ENCODE data around the gene TRMT61B.

The TRMT61B gene

DNA sequence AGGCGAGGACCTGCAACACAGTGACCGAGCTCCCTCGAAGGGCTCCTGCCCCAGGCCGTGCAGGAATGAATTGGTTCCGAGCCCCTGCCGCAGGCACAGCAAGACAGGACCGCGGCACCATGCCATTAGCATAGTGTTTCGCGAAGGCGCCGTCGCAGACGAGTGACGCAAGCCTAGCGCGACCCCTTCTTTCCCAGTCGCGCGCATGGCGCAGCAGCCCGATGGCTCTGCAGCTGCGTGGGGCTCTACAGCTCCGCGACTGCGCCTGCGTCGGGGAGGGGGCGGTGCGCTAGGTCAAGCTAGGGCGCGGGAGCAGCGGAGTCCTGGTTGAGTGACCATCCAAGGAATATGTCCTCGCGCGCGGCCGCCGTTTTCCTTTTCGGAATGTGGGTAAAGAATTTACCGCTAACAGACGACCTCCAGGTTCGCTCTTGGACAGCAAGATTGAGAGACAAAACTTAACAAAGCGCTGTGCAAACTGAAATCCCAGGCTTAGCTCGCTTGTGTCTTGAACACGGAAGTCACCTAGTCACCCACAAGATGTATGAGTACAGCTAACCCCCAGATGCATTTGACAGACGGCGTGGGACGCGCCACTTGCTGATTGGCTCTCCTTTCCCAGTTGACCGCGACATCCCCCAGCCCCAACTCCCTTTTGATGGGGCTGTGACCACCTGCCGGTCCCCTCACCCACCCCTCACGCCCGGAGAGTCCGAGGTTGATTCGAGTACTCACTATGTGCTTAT is at the start of gene TRMT61B:
Gene TRMT61B, minus strand, starts transcription at position 164 of the 746 bp plus-strand sequence. Its CDS starts 32 bp downstream, at position 132.
- peak; percentile 76 to 86 for DNase-seq (ENCODE audit: low read depth in 2 of 2)

DNA sequence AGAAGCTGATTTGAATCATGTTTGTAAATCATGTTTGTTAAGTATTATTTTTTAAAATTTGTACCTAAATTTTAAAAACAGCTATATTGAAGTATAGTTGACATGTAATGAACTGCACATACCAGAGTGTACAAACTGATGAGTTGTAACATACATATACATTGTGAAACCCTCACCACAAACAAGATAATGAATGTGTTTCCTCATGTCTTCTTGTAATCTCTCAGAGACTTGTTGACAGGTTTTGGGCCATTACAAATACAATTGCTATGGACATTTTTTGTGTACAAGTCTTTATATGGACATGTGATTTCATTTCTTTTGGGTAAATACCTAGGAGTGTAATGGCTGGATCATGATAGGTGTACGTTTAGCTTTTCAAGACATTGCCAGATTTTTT is 45.8 kb upstream of the TRMT61B start:
- DNase-seq (ENCODE audit: low read depth in 2 of 2), result peak; percentile 29 to 41

DNA sequence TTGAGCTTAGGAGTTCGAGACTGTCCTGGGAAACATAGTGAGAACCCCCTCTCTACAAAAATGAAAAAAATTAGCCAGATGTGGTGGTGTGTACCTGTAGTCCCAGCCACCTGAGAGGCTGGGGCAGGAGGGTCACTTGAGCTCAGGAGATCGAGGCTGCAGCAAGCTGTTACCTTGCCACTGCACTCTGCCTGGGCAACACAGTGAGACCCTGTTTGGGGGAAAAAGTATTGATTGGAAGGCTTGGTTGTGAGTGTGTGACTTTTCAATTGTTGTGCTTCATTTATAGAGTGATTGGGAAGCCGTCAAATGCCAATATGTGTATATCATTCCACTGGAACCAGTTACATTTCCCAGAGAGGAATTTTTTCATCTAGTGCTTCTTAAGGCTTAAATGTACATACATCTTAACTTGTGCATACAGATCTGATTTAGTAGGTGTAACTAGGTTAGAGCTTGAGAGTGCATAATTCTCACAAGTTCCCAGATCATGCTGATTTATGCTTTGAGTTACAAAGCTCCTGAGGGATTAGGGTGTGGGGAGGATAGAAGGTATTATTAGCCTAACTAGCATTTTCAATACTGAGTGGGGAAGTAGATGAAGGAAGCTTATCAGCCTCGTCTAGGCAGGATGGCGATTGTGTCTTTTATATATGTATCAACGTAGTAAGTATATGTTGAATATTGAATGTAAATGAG is 39.7 kb upstream of the TRMT61B start:
- DNase-seq (ENCODE audit: low read depth in 2 of 2), result no peak

DNA sequence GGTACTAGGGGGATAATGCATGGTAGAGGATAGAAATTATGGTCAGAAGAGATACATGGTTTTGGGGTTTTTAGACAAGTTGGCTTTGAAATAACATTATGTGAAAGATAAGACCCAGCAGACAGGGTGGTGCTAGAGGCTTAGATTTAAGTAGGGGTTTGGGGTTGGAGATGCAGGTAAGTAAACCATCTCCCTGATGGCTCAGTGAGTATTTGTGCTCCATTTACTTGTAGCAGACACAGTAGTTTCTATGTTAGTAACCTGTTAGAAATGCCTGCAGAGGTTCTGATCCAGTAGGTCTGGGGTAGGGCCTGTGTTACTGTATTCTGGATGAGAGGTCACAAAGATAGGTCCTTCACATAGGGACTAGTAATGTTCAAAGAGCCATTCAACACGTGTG is 38.1 kb upstream of the TRMT61B start:
- DNase-seq (ENCODE audit: low read depth in 2 of 2), result no peak

DNA sequence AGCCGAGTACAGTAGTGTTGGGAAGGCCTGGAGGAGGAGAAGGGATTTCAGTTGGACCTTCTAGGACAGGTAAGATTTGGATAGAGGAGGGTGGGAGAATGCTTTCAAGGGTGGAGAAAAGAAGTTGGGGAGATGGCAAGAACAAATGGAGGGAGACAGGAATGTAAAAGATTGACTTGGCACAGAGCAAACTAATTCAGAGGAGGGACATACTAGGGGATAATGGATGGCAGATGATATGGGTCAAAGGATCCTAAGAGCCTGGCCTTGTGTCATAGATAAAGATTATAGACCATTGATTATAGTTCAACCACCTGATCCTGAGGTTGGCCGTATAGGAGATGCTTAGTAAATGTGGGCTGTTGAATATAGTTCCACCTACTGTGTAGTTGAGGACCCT is 36.7 kb upstream of the TRMT61B start:
- no peak for DNase-seq (ENCODE audit: low read depth in 2 of 2)

DNA sequence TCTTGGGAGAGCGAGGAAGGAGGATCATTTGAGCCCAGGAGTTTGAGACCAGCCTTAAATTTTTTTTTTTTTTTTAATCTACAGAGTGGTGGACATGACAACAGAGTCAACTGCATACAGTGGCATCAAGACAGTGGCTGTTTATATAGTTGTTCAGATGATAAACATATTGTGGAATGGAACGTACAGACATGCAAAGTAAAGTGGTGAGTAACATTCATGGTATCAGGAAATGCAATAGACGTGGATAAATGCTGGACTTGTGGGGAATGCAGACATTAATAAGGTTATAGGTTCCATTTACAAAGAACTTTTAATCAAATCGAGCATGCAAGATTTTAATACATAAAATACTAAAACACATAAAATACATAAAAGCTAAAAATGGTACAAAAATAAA is 36.3 kb upstream of the TRMT61B start:
- no peak for DNase-seq (ENCODE audit: low read depth in 2 of 2)

DNA sequence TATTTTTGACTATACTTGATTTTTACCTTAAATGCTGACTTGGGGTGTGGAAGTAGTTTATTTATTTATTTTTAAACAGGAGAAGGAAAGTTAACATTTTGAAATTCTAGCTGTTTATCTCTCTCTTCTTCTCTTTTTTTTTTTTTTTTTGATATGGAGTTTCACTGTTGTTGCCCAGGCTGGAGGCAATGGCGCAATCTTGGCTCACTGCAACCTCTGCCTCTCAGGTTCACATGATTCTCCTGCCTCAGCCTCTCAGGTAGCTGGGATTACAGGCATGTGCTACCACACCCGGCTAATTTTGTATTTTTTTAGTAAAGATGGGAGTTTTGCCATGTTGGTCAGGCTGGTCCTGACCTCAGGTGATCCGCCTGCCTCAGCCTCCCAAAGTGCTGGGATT is 35.4 kb upstream of the TRMT61B start:
- DNase-seq (ENCODE audit: low read depth in 2 of 2), result no peak

DNA sequence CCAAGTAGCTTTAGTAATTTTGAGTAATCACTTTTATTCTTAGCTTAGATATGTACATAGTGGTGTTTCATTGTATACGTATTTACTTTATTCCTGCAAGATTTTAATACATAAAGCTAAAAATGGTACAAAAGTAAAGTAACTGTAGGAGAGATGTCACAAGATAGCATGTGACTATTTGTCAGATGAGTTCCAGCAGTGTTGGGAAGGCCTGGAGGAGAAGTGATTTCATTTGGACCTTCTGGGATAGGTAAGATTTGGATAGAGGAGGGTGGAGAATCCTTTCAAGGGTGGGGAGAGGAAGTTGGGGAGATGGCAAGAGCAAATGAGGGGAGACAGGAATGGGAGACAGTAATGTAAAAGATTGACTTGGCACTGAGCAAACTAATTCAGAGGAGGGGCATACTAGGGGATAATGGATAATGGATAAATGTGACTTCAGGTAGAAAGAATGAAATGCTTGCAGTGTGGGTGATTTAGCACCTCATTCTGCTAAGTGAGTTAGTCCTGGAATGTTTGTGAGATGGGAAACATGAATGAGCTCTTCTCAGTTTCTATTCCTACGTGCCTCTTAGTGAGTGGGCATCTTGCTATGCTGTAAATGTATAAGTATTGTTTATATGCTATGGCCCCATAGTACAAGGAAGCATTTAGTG is 34.8 kb upstream of the TRMT61B start:
- DNase-seq (ENCODE audit: low read depth in 2 of 2), result no peak

DNA sequence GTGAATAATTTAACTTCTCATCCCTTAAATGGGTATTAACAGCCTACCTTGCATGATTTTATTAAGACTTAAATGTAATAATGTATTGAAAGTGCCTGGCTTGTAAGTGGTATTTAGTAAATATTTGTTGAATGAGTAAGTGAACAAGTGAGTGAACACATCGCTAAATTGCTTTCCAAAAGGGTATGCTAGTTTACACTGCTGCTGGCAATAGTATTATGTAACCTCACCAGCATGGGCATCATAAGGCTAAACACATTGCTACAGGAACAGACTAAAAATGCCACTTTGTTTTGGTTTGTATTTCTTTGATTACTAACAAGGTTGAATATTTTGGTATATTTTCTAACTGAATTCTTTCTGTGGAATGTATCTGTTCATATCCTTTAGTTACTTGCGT is 34.2 kb upstream of the TRMT61B start:
- no peak for DNase-seq (ENCODE audit: low read depth in 2 of 2)

DNA sequence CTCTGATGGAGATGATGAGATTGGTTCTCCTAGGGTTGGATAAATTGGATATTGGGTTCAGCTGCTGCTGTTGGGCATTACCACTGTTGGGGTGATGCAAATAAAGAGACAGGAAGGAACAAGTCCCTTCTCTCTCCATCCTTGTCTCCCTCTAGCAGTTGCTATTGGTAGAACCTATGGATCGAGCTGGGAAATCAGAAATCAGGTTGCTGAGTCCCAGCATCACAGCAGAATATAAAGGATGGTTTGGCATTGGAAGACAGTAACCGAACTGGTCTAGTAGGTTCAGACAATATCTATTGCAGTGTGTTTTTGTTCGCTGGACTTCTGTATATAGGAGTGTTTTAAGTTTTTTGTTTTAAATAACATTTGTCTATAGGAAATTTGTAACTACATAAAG is 32.5 kb upstream of the TRMT61B start:
- no peak for DNase-seq (ENCODE audit: low read depth in 2 of 2)

DNA sequence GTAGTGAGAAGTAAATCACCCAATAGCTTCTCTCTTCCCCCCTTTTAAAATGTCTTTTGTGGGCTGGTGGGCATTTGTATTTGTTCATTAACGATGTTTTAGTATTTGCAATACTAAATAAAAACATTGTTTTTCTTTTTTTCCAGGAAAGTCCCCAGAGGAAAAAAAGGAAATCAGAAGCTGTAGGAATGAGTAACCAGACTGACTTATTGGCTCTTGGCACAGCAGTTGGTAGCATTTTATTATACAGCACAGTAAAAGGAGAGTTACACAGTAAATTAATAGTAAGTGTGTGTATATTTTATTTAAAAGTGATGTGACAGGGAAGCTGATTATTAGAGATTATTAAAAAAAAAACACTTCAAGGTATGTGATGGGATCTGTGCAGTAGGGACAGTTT is 31.7 kb upstream of the TRMT61B start:
- no peak for DNase-seq (ENCODE audit: low read depth in 2 of 2)

DNA sequence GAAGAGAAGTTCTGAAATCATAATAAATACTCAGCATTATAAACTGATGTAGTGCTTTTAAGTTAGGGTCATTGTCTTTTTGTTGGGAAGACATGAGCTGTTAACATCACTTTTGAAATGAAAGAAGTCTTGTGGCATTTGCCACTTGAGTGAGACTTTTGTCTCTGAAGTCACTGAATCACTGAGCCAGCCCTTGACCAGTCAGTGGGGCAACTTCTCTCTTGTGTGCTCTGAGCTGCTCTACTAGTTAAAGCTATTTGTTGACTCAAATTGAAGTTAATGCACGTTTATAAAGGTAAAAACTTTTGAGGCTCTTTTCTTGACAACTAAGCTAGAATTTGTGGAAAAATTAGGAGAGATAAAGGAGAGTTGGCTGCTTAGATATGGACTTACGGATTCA is 31.1 kb upstream of the TRMT61B start:
- no peak for DNase-seq (ENCODE audit: low read depth in 2 of 2)

DNA sequence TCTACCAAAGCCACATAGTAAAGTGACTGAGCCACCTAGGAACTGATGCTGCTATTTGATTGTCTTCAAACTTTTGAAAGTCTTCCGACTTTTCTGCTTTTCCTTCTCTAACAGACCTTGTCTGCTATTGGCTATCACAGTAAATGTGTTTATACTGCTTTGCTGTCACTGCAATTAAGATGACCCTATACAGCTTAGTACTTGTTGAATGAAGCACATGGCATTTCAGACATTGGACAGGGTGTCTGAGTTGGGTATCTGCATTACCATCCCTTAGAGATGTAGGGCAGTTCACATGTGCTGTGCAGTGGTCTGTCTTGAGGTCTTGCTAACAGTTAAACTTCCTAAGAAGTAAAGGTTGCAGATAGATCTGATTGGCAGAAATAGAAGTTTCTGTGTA is 27.9 kb upstream of the TRMT61B start:
- DNase-seq (ENCODE audit: low read depth in 2 of 2), result no peak

DNA sequence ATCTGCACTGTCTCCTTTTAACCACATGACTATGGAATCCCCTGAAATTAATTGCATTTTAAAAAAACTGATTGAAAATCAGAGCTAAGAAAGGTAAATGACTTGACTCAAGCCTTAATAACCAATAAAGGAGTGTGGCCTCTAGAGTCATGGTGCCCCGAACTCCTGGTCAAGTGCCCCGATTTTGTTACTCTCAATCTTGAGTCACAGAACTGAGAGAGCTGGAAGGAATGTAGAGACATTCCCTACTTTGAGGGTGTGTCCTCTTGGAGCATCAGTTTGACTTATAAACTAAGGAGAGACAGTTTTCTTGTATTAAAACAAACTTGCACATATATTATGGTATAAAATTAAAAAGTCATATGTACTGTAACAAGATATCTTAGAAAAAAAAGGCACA is 26.8 kb upstream of the TRMT61B start:
- no peak for DNase-seq (ENCODE audit: low read depth in 2 of 2)

DNA sequence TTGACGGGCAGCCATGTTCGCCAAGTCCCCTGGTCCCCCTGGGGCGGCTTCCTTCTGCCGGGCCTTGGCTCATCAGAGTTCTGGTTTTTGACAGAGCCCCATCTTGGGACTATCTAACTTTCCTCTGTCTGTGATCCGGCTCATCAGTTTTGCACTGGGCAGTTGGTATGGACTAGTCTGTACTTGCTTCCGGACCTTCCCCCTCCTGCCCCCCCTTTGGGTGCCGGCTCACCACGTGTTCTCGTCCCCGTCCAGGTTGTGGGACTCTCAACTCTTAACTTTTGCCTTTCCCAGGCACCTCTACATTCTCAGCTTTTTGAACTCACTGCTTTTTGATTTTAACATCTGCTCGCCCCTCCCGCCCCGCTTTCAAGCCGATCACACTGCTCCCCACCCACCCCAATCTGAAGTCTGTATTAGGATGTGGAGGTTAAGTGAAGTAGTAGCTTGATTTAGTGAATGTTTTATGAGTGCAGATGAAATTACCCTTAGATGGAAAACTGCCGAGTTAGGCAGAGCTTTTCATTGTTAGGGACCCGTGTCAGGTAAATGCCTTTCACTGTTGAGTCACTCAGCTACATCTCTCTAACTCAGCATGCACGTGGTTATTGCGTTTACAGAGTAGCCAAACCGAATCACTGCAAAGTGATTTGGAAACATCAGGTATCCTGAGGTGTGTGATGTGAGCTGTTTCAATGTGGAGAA is 25.2 kb upstream of the TRMT61B start:
- no peak for DNase-seq (ENCODE audit: low read depth in 2 of 2)

DNA sequence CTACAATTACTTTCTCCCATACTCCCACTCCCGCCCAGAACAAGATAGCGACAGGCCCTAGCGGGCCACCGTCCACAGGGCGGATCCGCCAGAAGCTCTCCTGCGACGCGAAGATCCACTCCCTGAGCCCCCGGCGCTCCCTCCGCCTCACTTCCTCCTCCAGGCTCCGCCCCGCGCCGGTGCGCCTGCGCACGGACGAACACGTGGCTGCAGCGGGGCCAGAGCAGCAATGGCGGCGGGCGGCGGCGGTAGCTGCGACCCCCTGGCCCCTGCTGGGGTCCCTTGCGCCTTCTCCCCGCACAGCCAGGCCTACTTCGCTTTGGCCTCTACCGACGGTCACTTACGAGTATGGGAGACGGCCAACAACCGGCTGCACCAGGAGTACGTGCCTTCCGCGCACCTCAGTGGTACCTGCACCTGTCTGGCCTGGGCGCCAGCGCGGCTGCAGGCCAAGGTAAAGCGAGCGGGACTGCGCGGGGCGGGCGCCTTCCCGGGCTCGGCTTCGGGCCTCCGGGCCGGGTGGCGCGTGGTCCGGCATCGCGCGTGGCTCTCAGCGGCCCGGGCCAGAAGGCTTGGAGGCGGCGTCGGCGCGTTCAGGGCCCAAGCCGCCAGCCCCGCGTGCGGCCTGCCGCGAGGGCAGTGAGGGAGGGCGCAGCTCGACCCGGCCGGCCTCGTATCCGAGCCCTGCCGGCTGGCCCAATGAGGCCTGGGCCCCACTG is 24.5 kb upstream of the TRMT61B start, which contains the start of gene WDR43:
Gene WDR43, plus strand, starts transcription at position 198 of the 719 bp plus-strand sequence. Its CDS starts 32 bp downstream, at position 230.
- DNase-seq (ENCODE audit: low read depth in 2 of 2), result peak; percentile 97 to 98

DNA sequence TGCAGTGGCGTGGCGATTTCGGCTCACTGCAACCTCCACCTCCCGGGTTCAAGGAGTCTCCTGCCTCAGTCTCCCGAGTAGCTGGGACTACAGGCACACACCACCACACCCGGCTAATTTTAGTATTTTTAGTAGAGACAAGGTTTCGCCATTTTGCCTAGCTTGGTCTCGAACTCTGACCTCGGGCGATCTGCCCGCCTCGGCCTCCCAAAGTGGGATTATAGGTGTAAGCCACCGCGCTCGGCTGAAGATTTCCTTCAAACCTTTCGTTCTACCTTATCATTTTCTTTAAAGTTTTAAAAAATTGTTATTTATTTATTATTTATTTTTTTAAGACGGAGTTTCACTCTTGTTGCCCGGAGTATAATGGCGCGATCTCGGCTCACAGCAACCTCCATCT is 23.4 kb upstream of the TRMT61B start:
- DNase-seq (ENCODE audit: low read depth in 2 of 2), result no peak

DNA sequence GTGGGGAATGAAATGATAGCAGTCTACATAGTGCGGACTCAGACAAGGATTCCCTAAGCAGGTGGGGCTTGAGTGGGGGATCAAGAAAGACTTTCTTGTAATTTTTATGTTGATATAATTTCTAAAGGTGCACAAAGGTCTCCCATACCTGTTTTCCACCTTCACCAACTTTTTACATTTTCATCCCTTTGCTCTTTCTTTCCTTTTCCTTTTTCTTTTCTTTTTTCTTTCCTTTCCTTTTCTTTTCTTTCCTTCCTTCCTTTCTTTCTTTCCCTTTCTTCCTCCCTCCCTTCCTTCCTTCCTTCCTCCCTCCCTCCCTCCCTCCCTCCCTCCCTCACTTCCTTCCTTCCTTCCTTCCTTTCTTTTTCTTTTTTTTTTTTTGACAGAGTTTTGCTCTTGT is 10.1 kb upstream of the TRMT61B start:
- DNase-seq (ENCODE audit: low read depth in 2 of 2), result no peak

DNA sequence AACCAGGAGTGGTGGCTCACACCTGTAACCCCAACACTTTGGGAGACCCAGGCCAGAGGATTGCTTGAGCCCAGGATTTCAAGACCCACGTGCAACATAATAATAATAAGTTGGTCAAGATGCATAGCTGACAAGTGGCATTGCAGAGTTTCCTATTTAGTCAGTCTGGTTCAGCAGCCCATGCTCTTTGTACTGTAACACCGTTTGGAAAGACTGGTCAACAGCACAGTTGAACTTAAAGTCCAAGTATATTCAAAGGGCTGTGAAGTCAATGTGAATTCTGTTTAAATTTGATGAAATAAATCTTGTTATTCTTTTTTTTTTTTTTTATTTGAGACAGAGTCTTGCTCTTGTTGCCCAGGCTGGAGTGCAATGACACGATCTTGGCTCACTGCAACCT is 1.5 kb upstream of the TRMT61B start:
- no peak for DNase-seq (ENCODE audit: low read depth in 2 of 2)

DNA sequence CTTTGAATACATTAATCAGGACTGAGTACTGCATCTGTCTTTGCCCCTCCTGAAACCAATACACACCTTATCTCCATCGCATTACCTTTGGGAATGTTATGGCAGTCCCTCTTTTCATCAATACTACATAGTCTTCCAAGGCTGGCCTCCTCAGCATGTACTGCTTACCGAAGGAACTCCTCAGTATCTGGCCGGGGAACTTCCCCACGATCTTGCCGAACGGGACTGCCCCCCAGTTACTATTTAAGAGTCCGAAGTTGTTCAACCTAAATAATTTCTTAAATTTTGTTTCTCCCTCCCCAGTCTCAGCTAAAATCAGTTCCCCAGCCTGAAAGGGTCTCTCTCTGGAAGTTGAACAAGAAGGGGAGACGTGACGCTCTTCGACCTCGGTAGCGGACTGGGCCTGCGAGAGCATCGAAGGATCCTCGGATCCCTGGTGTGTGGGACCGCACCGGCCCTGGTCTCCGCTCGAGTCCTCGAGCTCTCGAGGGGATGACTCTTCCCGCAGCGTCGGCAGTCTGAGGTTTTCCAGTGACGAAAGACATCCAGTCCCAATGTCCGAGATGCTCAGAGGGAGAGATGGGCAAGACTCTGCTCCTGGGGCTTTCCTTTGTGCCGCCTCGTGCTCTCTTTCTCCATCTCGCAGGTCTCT is 489 bp downstream of the TRMT61B start:
- DNase-seq (ENCODE audit: low read depth in 2 of 2), result peak in 1 of 2 experiments; percentile 1

DNA sequence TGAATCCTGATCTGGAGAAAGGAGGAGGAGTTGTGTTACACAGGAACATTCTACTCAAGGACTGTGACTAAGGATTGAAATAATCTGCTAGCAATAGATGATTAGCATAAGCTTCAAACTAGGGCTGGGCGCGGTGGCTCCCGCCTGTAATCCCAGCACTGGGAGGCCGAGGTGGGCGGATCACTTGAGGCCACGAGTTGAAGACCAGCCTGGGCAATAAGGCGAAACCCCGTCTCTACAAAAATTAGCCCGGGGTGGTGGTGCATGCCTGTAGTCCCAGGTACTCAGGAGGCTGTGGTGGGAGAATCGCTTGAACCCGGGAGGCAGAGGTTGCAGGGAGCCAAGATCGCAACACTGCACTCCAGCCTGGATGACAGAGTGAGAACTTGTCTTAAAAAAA is 1.5 kb downstream of the TRMT61B start:
- no peak for DNase-seq (ENCODE audit: low read depth in 2 of 2)
